COR-L47 (cell line): ENCODE measurements around the gene KCNA1.
A peak's percentile ranks its signal among the peaks of the same experiment; 100 is the strongest.

Source experiments
- DNase-seq: peaks from one replicate; lab custom pipeline; 2025; lab: John Stamatoyannopoulos, UW

Gene KCNA1

GRCh38 chr12:4960547-4960946 lies 50.8 kb downstream of the KCNA1 start:
- DNase-seq, result no peak

- no peak for DNase-seq
Observed at GRCh38 chr12:4961311-4961710, 51.6 kb downstream of the KCNA1 start.

- peak; percentile 52 for DNase-seq
Observed at GRCh38 chr12:4962539-4963486, 53.1 kb downstream of the KCNA1 start.
